GM18951 (cell line): ENCODE results near the gene GSTM3.
"Not testable (repeated sequence)": the region's sequence is repeated elsewhere in the genome, so short reads cannot be mapped to it uniquely, and the experiment has no call there.

Source experiments
- POLR2A ChIP-seq: IDR thresholded peaks from 4 replicates; pipeline ENCODE4 v1.6.1; 2011; ENCODE audit warnings: mild to moderate bottlenecking; ENCODE audit not compliant: insufficient read length, insufficient read depth; ENCODE audit errors: extremely low read depth
- in situ Hi-C: fragments of 300-500 bp; cut with MboI; formaldehyde crosslinking; loops from one replicate; pipeline ENCODE4 v1.12.0; 2022; ENCODE audit warnings: low sequenced_read_pairs, mixed read lengths, inconsistent platforms; ENCODE audit not compliant: unreplicated experiment

Gene GSTM3

GRCh38 chr1:109770331-109771095 lies 29.7 kb upstream of the GSTM3 start:
- TF ChIP-seq POLR2A, result no peak
- in situ Hi-C loops, result loop anchor here (5.0 kb wide), 2 partner anchors 128 to 223 kb away; partner anchors contain the start of gene GNAI3

DNA sequence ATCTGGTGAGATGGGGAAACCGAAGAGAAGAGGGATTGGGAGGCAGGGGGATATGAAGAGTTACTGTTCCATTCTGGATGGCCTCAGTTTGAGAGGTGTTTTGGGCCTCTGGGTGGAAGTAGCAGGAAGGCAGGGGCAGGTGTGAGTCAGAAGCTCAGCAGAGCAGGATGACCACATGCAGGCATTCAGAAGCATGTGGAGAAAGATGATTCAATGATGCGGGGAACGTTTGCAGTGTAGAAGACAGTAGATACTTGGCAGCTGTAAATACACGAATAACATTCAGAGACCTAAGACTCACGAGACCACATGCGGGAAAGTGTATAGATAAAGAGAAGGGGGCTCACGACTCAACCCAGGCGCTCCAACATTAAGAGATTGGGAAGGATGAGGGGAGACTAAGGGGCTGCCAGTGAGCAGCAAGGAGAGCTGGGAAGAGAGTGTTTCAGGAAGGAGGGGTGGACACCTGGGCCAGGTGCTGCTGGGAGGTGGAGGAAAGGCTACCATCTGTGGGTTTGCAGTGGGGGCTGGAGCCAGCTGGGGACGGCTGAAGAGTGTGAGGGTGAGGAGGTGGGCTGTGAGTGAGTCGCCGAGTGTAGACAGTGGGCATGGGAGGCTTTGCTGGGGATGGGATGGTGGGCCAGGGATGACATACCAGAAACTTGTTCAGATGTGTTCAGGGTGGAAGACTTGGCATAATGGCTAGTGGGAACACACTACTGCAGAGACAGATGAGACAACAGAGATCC lies 28.7 kb upstream of the GSTM3 start:
- no peak for TF ChIP-seq POLR2A
- in situ Hi-C loops, result loop anchor here (5.0 kb wide), 2 partner anchors 127 to 222 kb away; partner anchors contain the start of gene GNAI3

DNA sequence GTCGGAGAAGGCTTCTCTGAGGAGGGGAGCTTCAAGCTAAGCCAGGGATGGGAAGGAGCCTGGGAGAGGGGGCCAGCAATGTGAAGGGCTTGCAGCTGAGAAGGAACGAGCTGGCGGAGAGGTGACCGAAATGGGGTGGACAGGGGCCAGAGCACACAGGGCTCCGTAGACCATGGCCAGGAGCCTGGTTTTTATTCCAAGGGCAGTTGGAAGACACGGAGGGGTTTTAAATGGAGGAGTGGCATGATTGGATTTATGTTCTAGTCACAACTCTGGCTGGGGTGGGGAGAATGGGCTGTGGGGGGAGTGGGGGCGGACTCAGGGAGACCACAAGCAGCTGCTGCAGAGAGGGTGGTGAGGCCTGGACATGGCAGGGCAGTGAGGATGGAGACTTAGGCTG lies 28.0 kb upstream of the GSTM3 start:
- TF ChIP-seq POLR2A, result no peak
- in situ Hi-C loops, result no loop called here

DNA sequence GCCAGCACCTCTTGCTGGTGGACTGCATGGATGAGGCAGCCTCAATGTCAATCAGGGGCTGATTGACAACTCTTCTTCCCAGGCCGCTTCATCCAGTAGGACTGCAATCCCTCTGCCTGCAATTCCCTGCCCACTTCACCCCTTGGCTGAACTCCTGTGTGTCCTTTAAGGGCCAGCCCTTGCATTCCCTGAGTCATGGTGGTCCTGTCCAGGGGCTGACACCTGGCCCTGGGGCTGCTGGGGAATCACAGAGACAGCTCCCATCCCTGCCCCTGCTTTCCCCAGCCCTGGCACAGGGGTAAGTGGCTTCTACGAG lies 27.5 kb upstream of the GSTM3 start:
- in situ Hi-C loops, result no loop called here
- TF ChIP-seq POLR2A, result no peak

DNA sequence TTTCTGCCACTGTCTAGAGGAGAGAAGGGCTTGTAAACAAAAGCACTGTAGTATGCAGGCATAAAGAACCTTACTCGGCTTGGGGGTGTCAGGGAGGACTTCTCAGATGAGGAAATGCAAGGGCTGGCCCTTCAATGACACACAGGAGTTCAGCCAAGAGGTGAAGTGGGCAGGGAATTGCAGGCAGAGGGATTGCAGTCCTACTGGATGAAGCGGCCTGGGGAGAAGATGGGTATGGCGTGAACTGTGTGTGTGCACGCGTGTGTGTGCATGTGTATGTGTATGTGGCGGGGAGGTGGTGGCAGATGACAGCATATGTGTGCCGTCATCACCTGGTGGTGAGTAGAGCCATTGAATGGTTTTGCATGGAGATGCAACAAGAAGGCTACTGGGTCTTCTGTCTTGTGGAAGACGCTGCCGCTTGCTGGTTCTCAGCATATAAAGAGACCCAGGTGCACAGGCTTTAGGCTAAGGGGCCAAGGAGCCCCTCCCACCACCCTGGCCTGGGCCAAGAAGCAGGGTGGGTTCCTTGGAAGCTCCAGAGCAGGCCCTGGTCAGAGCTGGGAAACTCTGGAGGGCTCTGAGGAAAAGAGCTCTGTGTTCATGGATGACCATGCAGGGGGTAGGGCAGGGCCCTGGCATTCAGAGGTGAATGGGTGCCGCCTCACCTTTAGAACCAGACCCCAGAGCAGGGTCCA lies 26.9 kb upstream of the GSTM3 start:
- in situ Hi-C loops, result no loop called here
- TF ChIP-seq POLR2A, result no peak

- in situ Hi-C loops, result not testable (repeated sequence)
Measured at GRCh38 chr1:109766991-109767636, 26.3 kb upstream of the GSTM3 start.

DNA sequence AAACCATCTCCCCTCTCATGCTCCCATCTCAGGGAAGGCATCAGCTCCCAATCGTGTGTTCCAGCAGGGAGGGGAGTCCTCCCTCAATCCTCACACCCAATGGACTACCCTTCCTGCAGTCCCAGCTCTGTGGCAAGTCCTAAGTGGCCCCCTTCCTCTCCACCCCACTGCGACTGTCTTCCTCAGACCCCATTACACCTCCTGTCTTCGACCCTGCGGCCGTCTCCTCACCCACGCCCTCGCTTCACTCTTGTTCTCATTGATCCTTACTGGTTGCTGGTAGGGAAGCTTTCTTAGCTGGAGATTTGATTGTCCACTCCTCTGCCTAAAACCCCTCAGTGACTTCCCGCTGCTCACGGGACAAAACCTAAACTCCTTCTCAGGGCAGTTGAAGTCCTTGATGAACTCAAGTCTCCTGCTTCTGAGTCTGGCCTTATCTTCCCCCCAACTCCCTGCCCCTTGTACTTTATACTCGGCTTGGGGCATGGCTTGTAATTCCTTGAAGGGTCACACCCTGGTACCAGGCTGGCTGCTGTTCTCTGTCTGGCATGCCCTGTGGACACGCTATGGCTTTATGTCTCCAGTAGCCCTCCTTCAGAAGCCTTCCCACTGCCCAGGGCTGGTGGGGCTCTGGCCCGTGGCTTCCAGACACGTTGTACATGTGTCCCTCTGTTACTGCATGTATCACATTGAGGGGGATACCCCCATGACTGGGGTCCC lies 25.2 kb upstream of the GSTM3 start:
- in situ Hi-C loops, result no loop called here

GRCh38 chr1:109765483-109765815 lies 24.6 kb upstream of the GSTM3 start:
- TF ChIP-seq POLR2A, result no peak
- in situ Hi-C loops, result no loop called here

More for the DNA sequence above, 25.2 kb upstream of the GSTM3 start:
- TF ChIP-seq POLR2A, result no peak

GRCh38 chr1:109764561-109765482 lies 24.0 kb upstream of the GSTM3 start:
- in situ Hi-C loops, result no loop called here
- no peak for TF ChIP-seq POLR2A

DNA sequence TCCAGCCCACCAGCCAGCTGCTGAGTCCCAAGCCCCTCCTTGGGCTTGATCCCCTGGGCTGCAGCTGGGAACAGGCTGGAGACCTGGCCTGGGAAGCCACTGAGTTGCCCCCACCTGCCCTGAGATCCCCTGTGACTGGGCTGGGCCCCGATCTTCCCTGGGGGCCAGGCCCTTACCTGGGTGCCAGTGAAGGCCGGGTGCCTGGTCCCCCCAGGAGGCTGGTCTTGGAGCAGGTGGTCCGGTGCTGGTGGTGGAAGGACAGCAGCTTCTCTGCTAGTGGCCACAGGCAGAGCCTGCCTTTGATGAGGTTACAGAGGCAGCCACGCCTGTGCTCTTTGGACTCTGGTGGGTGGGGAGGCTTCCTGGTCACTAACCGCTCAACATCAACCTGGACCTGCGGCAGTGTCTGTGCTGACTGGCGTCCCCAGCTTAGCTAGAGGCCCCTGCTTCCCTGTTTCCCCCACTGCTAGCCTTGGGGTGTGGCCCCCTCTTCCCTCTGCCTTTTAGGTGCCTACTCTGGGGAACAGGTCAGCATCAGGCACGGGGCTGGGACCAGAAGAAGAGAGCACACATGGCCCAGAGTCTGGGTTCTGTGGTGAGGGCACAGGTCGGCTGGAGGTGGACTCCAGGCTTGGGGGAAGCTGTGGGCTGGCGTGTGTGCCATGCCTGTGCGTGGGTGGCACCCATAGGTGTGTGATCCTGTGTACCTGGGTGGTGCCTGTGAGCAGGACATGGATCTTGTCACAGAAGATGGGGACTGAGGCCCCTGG lies 23.0 kb upstream of the GSTM3 start, which contains the start of gene EPS8L3:
Gene EPS8L3 (minus strand): TSS at position 278 of the 770 bp plus-strand sequence. CDS start 2,174 bp downstream, outside the sequence.
- in situ Hi-C loops, result no loop called here
- TF ChIP-seq POLR2A, result no peak
